Body of pancreas (tissue), 4 donors: Measurements from ENCODE around the gene DNAJC3. TPM values are rescaled to one million over a fixed set of nuclear protein-coding genes. Genes with fewer than 3 reads are reported as not detected.
A peak's percentile ranks its signal among the peaks of the same experiment; 100 is the strongest.
"Not testable (repeated sequence)": the region's sequence is repeated elsewhere in the genome, so short reads cannot be mapped to it uniquely, and the experiment has no call there.

Source experiments
- ATAC-seq: fragments of 150-250 bp; one replicate; pipeline ENCODE4 v1.9.1; 2016
- DNase-seq, 4 donors: peaks; one replicate each; pipeline ENCODE4 v3.0.0-alpha.2; 2019
- H3K27ac ChIP-seq, 4 donors: fragments of 200-600 bp; sonication (generic); 1 replicate in 3 of 4; 2 replicates in 1 of 4; pipeline versions ENCODE4 v1.5.1 to v1.6.1; 2016 to 2019; ENCODE audit warnings: mild to moderate bottlenecking in 1 of 4, mixed read lengths in 1 of 4, moderate library complexity in 1 of 4
- H3K27me3 ChIP-seq, 2 donors: fragments of 200-600 bp; sonication (generic); one replicate each; pipeline ENCODE4 v1.6.0; 2016; ENCODE audit warnings: mild to moderate bottlenecking in 1 of 2
- H3K36me3 ChIP-seq, 2 donors: fragments of 200-600 bp; sonication (generic); replicated peaks in 1 of 2; 2 replicates each; pipeline ENCODE4 v1.5.1; 2016; ENCODE audit warnings: low read depth in 2 of 2; ENCODE audit not compliant: insufficient read depth in 1 of 2
- H3K4me1 ChIP-seq: fragments of 200-600 bp; sonication (generic); one replicate; pipeline ENCODE4 v1.6.0; 2016
- H3K4me3 ChIP-seq, 2 donors: fragments of 200-600 bp; sonication (generic); 1 replicate in 1 of 2; 2 replicates in 1 of 2; pipeline ENCODE4 v1.5.1; 2016 to 2019
- H3K9me3 ChIP-seq, 3 donors: fragments of 200-600 bp; sonication (generic); 1 replicate in 2 of 3; 2 replicates in 1 of 3; pipeline ENCODE4 v1.5.1; 2016
- POLR2A ChIP-seq, 3 donors: fragments of 450-650 bp; IDR thresholded peaks; one replicate each; pipeline ENCODE4 v1.6.1; 2016; ENCODE audit warnings: antibody characterized with exemption in 3 of 3, mild to moderate bottlenecking in 2 of 3
- WGBS, 2 donors: methylation state at CpG; one replicate each; pipeline ENCODE4 v1.1.5; 2017; 5-methylcytosine and 5-hydroxymethylcytosine counted together
- intact Hi-C: fragments of 100-400 bp; cut with DNase I; formaldehyde crosslinking; loops from one replicate; pipeline ENCODE4 v1.15.1; 2023
- total RNA-seq, 2 donors: library from RNA; depleted of rRNA; stranded (reverse); fragments of >200 nt; gene quantifications; one replicate each; pipeline ENCODE4 v1.1.0, GENCODE V29; 2016
- TF ChIP-seq, protein P1 (sequence below), 7 experiments: fragments of 450-650 bp in 4 of 7; fragments of 200-600 bp in 3 of 7; sonication (generic) in 3 of 7; IDR thresholded peaks; one replicate each; pipeline ENCODE4 v1.5.1; 2016 to 2019; ENCODE audit warnings: antibody characterized with exemption in 7 of 7

The DNAJC3 gene
- total RNA-seq, 2 donors from 2014 or later: 40.2 to 52.1 TPM

DNA sequence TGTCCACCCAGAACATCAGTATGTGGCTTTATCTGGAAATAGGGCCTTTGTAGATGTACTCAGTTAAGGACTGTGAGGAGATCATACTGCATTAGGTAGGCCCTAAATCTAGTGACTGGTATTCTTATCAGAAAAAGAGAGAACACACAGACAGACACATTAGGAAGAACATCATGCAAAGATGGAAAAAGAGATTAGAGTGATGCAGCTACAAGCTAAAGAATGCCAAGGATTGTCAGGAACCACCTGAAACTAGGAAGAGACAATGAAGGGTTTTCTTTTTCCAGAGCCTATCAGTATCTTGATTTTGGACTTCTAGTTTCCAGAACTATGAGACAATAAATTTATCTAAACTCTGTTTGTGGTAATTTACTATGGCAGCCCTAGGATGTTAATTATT lies 17.4 kb upstream of the DNAJC3 start:
- TF ChIP-seq POLR2A (IDR thresholded peaks at IDR 0.05): no peak
- TF ChIP-seq, protein P1, sequence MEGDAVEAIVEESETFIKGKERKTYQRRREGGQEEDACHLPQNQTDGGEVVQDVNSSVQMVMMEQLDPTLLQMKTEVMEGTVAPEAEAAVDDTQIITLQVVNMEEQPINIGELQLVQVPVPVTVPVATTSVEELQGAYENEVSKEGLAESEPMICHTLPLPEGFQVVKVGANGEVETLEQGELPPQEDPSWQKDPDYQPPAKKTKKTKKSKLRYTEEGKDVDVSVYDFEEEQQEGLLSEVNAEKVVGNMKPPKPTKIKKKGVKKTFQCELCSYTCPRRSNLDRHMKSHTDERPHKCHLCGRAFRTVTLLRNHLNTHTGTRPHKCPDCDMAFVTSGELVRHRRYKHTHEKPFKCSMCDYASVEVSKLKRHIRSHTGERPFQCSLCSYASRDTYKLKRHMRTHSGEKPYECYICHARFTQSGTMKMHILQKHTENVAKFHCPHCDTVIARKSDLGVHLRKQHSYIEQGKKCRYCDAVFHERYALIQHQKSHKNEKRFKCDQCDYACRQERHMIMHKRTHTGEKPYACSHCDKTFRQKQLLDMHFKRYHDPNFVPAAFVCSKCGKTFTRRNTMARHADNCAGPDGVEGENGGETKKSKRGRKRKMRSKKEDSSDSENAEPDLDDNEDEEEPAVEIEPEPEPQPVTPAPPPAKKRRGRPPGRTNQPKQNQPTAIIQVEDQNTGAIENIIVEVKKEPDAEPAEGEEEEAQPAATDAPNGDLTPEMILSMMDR (IDR thresholded peaks at IDR 0.05): no peak
- ATAC-seq: no peak
- H3K27me3 ChIP-seq: no peaks in the 10 kb centered on the region
- no peaks in the 10 kb centered on the region for H3K9me3 ChIP-seq
- intact Hi-C loops: no loop called here
- H3K4me1 ChIP-seq: no peaks in the 10 kb centered on the region
- no peak overlapping the region for H3K27ac ChIP-seq
- H3K36me3 ChIP-seq: no peaks in the 10 kb centered on the region
- no peak overlapping the region for H3K4me3 ChIP-seq
- no peak for DNase-seq

DNA sequence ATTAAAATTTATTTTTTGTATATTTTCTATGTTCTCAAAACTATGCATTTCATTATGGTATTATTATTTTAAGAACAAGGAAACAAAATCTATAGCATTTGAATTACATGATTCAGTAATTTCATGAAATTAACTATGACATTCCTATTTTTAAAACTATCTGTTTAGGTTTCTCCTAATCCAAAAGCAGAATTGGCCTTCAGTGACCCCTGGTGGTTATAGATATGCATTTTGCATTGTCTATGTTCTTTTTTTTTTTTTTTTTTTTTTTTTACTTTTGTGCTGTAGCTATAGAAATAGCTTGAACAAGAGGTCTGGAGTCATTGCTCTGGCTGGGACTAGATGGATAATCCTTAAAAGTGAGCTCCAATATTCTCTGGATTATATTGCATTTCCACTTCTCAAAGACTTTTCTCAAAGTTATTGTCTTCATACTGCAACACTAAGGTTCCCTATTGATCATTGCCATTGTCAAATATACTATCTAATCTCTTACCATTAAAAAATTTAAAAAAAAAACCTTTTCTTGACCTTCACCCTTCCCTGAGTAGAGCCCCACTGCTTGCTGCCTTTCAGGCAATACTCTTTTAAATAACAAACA lies 15.9 kb upstream of the DNAJC3 start:
- peaks cover 0 to 4% (median 0%) of the 10 kb centered on the region in 3 donors for H3K9me3 ChIP-seq
- H3K4me3 ChIP-seq: no peak overlapping the region
- no peaks in the 10 kb centered on the region for H3K36me3 ChIP-seq
- peak in 3 of 4 donors; percentile 35 to 59 (median 37) for DNase-seq
- intact Hi-C loops: no loop called here
- peak; percentile 42 for ATAC-seq
- no peaks in the 10 kb centered on the region for H3K27me3 ChIP-seq
- H3K27ac ChIP-seq: no peak overlapping the region
- TF ChIP-seq, protein P1 (IDR thresholded peaks at IDR 0.05): peak in 6 of 7 experiments; percentile 26 to 68 (median 62)
- TF ChIP-seq POLR2A (IDR thresholded peaks at IDR 0.05): no peak
- no peaks in the 10 kb centered on the region for H3K4me1 ChIP-seq

DNA sequence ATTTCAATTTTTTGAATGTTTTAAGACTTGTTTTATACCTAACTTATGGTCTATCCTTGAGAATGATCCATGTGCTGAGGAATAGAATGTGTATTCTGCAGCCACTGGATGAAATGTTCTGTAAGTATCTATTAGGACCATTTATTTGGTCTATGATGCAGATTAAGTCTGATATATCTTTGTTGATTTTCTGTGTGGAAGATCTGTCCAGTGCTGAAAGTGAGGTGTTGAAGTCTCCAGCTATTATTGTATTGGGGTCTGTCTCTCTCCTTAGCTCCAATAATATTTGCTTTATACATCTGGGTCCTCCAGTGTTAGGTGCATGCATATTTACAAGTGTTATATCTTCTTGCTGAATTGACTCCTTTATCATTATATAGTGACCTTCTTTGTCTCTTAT lies 9.7 kb upstream of the DNAJC3 start:
- DNase-seq, H3K4me3 ChIP-seq, ATAC-seq, H3K36me3 ChIP-seq, intact Hi-C loops, H3K27ac ChIP-seq, H3K4me1 ChIP-seq, H3K27me3 ChIP-seq: not testable (repeated sequence)
- H3K9me3 ChIP-seq: peaks cover 0 to 62% (median 0%) of the 10 kb centered on the region in 3 donors

DNA sequence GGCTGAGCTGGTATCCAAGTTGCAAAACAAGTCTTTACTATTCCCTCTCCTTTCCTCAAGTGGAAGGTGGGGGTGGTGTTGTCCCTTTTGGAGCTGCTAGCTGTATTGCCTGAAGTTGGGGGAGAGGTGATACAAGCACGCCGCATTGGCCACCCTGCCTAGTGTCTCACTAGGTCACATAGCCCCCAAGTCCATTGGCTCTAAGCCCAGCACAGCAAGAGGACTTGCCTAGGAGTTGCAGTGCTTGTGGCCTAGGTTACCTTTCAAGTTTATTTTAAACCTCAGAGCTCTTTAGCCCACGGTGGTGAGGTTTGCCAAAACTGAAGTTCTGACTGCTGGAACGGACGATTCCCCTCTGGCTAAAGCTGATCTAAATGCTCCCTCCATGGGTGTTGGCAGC lies 5.3 kb upstream of the DNAJC3 start:
- intact Hi-C loops: no loop called here
- TF ChIP-seq POLR2A (IDR thresholded peaks at IDR 0.05): no peak
- TF ChIP-seq, protein P1 (IDR thresholded peaks at IDR 0.05): no peak
- no peaks in the 10 kb centered on the region for H3K36me3 ChIP-seq
- peaks cover 23% of the 10 kb centered on the region for H3K4me1 ChIP-seq
- no peak overlapping the region for H3K27ac ChIP-seq
- ATAC-seq (no peak), DNase-seq (no peak)
- H3K4me3 ChIP-seq: no peak overlapping the region
- peaks cover 0 to 53% (median 0%) of the 10 kb centered on the region in 3 donors for H3K9me3 ChIP-seq
- no peaks in the 10 kb centered on the region for H3K27me3 ChIP-seq
- 88 to 94% methylated on average over 3 to 4 of the region's 5 CpGs for WGBS, 2 donors

DNA sequence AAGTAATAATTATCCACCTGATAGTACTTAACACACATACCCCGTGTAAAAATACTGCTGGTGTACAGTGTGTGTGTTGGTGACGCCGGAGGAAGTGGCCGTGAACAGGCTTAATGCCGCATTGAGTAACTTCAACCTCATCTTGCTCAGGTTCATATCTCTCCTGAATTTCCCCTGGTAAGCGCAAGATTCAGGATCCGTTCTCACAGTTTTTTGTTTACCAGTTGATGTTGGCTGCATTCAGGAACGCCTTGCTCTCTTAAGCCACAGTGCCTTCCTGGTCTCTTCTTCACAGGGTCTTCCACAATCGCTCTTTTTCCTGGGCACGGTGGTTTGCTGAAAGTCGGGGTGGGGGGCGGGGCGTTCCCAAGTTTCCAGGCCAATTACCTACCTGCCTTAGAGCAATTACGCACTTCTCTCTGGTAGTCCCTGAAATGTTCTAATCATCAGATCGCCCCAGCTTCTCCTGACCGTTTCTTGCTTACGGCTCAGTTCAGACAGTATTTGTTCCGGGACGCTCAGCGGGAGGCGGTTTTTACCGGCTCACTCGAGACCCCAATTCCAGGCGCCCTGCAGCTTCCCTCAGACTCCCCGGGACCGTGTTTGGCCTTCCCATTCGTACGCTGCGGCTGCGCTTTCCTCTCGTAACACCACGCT lies 706 bp upstream of the DNAJC3 start:
- WGBS, 2 donors: 0 to 1% methylated on average over 24 to 32 of the region's 32 CpGs
- Histone ChIP-seq H3K4me1 (peaks cover 53% of the 10 kb centered on the region), H3K27me3 (no peaks in the 10 kb centered on the region), H3K4me3 (peak overlapping the region; percentile 35 to 50), H3K9me3 (peaks cover 0 to 9% (median 0%) of the 10 kb centered on the region in 3 donors), H3K36me3 (no peaks in the 10 kb centered on the region), H3K27ac (peak overlapping the region; percentile 81 to 99 (median 98))
- peak; percentile 23 for ATAC-seq
- intact Hi-C loops: no loop called here
- peak; percentile 36 to 58 (median 47) for DNase-seq
- no peak for TF ChIP-seq POLR2A (IDR thresholded peaks at IDR 0.05)
- TF ChIP-seq, protein P1 (IDR thresholded peaks at IDR 0.05): no peak
